HepG2 (cell line): ENCODE results near the gene DEPDC5. TPM values are rescaled to one million over a fixed set of nuclear protein-coding genes. Genes with fewer than 3 reads are reported as not detected.
A peak's percentile ranks its signal among the peaks of the same experiment; 100 is the strongest.

Experiments
- ADNP ChIP-seq: sonication (generic); formaldehyde crosslinking; IDR thresholded peaks from 2 replicates; pipeline ENCODE4 v1.4.0; 2020; ENCODE audit warnings: missing genetic modification reagents
- ARNTL ChIP-seq: sonication (generic); formaldehyde crosslinking; IDR thresholded peaks from 2 replicates; pipeline ENCODE4 v1.4.0; 2020; ENCODE audit warnings: mild to moderate bottlenecking, missing genetic modification reagents
- CENPT ChIP-seq: sonication (generic); formaldehyde crosslinking; IDR thresholded peaks from 2 replicates; pipeline ENCODE4 v1.8.0; 2022; ENCODE audit warnings: low read depth, mild to moderate bottlenecking, moderate library complexity, missing genetic modification reagents
- ERF ChIP-seq: IDR thresholded peaks from 2 replicates; pipeline ENCODE4 v1.6.1; 2018; ENCODE audit warnings: missing biosample characterization, missing genetic modification reagents
- FOXM1 ChIP-seq: sonication (generic); formaldehyde crosslinking; IDR thresholded peaks from 2 replicates; pipeline ENCODE4 v1.5.0; 2020; ENCODE audit warnings: missing genetic modification reagents
- GLI4 ChIP-seq: sonication (generic); formaldehyde crosslinking; IDR thresholded peaks from 2 replicates; pipeline ENCODE4 v1.5.1; 2020; ENCODE audit warnings: missing genetic modification reagents, mild to moderate bottlenecking, moderate library complexity, borderline replicate concordance
- GTF3A ChIP-seq: sonication (generic); formaldehyde crosslinking; conservative IDR thresholded peaks from 2 replicates; pipeline ENCODE4 v1.4.0; 2020; ENCODE audit warnings: mild to moderate bottlenecking, missing genetic modification reagents
- HOXD1 ChIP-seq: sonication (generic); formaldehyde crosslinking; IDR thresholded peaks from 2 replicates; pipeline ENCODE4 v1.5.0; 2020; ENCODE audit warnings: missing genetic modification reagents
- IRX3 ChIP-seq: sonication (generic); formaldehyde crosslinking; IDR thresholded peaks from 2 replicates; pipeline ENCODE4 v1.8.1; 2023; ENCODE audit warnings: mild to moderate bottlenecking, low read depth, missing genetic modification reagents, borderline replicate concordance
- KLF9 ChIP-seq: IDR thresholded peaks from 2 replicates; pipeline ENCODE4 v1.6.1; 2016; ENCODE audit warnings: low read depth
- NR2F1 ChIP-seq, 2 experiments: fragments of 450-650 bp in 1 of 2; formaldehyde crosslinking in 1 of 2; IDR thresholded peaks; 2 replicates each; pipeline versions ENCODE4 v1.5.0 to v1.6.1; 2016 to 2020; ENCODE audit warnings: mild to moderate bottlenecking in 1 of 2, missing compliant biosample characterization in 1 of 2, missing genetic modification reagents in 1 of 2, moderate library complexity in 1 of 2
- RCOR2 ChIP-seq: IDR thresholded peaks from 2 replicates; pipeline ENCODE4 v1.6.1; 2016; ENCODE audit warnings: missing biosample characterization, missing genetic modification reagents
- ZNF737 ChIP-seq: sonication (generic); formaldehyde crosslinking; IDR thresholded peaks from 2 replicates; pipeline ENCODE4 v1.5.0; 2020; ENCODE audit warnings: missing genetic modification reagents, mild to moderate bottlenecking, borderline replicate concordance
- polyA plus RNA-seq, 8 experiments: library from polyadenylated mRNA; depleted of rRNA in 3 of 8; stranded (reverse) in 7 of 8; unstranded in 1 of 8; fragments of >200 nt; fragmentation: Illumina TruSeq in 4 of 8; extraction: Trizol in 4 of 8; gene quantifications; 2 replicates each; pipeline versions ENCODE4 v1.2.1 to v1.2.3, GENCODE V29; 2011 to 2016; ENCODE audit warnings: low read depth in 4 of 8, missing spikeins in 1 of 8, mixed read lengths in 1 of 8; ENCODE audit not compliant: insufficient read depth in 1 of 8
- total RNA-seq, 5 experiments: library from RNA; depleted of rRNA; stranded (reverse); fragments of >200 nt; fragmentation: Illumina TruSeq; extraction: Trizol; gene quantifications; 2 replicates each; pipeline ENCODE4 v1.2.3, GENCODE V29; 2016; ENCODE audit warnings: low read depth in 1 of 5
- TF ChIP-seq, protein P1 (sequence below): sonication (generic); formaldehyde crosslinking; IDR thresholded peaks from 2 replicates; pipeline ENCODE4 v1.4.0; 2020; ENCODE audit warnings: low read depth, mild to moderate bottlenecking, missing genetic modification reagents
- TF ChIP-seq, protein P2 (sequence below): sonication (generic); formaldehyde crosslinking; IDR thresholded peaks from 2 replicates; pipeline ENCODE4 v1.5.0; 2020; ENCODE audit warnings: mild to moderate bottlenecking, missing genetic modification reagents
- TF ChIP-seq, protein P3 (sequence below): sonication (generic); formaldehyde crosslinking; IDR thresholded peaks from 2 replicates; pipeline ENCODE4 v1.4.0; 2020; ENCODE audit warnings: missing genetic modification reagents
- TF ChIP-seq, protein P4 (sequence below): sonication (generic); formaldehyde crosslinking; IDR thresholded peaks from 2 replicates; pipeline ENCODE4 v1.5.0; 2020; ENCODE audit warnings: missing genetic modification reagents
- TF ChIP-seq, protein P5 (sequence below): sonication (generic); formaldehyde crosslinking; IDR thresholded peaks from 2 replicates; pipeline ENCODE4 v1.4.0; 2020; ENCODE audit warnings: missing genetic modification reagents, mild to moderate bottlenecking, borderline replicate concordance
- TF ChIP-seq, protein P6 (sequence below): sonication (generic); formaldehyde crosslinking; IDR thresholded peaks from 2 replicates; pipeline ENCODE4 v1.8.0; 2023; ENCODE audit warnings: mild to moderate bottlenecking, missing genetic modification reagents

DEPDC5 gene
- total and polyA plus RNA-seq, 2 of the 13 experiments (the other 11 are each of a cell fraction or from before 2014, with no cell fraction given): 9.8 to 12.4 TPM

DNA sequence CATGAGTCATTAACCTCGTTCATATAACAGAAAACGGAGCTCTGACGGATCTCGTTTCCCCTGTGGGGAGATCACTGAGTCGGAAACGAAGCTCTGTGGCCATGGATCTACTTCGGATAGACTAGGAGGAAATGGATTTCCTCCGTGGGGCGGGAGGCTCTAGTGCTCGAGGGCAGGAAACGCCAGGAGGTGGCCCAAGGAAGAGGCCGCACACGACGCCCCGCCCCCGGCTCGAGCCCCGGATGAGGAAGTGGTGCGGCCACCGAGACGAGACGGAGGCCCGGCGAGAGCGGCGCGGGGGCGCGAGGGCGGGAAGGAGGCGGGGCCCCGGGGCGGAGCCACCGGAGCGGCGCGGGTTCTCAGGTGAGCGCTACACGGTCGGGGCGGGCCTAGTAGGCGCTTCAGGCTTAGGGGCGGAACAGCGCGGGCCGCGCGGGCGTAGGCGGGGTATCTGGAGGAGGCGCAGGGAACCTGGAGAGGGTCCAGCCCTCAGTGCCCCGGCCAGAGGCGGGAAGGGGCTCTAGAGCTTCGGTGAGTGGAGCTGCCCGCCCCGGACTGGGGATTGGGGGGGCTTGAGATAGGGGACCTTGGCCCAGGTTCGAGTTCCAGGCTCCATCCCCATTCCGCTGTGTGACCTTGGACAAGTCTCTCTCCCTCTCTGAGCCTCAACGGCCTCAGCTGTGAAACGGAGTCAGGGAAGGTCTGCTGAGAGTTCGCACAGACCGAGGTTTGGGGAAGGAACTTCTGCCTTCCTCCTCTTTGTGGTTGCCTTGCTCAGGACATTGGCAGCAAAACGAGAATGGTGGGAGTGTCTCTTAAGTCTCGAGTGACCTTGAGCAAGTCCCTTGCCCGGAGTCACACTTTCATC, at the start of gene DEPDC5 (continued):
- TF ChIP-seq, protein P1, sequence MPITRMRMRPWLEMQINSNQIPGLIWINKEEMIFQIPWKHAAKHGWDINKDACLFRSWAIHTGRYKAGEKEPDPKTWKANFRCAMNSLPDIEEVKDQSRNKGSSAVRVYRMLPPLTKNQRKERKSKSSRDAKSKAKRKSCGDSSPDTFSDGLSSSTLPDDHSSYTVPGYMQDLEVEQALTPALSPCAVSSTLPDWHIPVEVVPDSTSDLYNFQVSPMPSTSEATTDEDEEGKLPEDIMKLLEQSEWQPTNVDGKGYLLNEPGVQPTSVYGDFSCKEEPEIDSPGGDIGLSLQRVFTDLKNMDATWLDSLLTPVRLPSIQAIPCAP (CRISPR knock-in tag): no peak
- TF ChIP-seq RCOR2 (CRISPR knock-in tag) (peak; percentile 88), IRX3 (CRISPR knock-in tag) (no peak), ADNP (CRISPR knock-in tag) (peak; percentile 88), ERF (peak; percentile 51; the same call in 1 of the 2 replicates), NR2F1 (CRISPR knock-in tag; IDR thresholded peaks at IDR 0.05) (peak in 1 of 2 experiments; percentile 9; a peak in 1 of 4 replicates), ARNTL (CRISPR knock-in tag) (no peak), FOXM1 (CRISPR knock-in tag) (no peak), ZNF737 (CRISPR knock-in tag) (no peak), HOXD1 (CRISPR knock-in tag) (no peak), GTF3A (no peak), KLF9 (CRISPR knock-in tag) (no peak), CENPT (CRISPR knock-in tag) (no peak), GLI4 (CRISPR knock-in tag) (no peak)
- TF ChIP-seq, protein P2, sequence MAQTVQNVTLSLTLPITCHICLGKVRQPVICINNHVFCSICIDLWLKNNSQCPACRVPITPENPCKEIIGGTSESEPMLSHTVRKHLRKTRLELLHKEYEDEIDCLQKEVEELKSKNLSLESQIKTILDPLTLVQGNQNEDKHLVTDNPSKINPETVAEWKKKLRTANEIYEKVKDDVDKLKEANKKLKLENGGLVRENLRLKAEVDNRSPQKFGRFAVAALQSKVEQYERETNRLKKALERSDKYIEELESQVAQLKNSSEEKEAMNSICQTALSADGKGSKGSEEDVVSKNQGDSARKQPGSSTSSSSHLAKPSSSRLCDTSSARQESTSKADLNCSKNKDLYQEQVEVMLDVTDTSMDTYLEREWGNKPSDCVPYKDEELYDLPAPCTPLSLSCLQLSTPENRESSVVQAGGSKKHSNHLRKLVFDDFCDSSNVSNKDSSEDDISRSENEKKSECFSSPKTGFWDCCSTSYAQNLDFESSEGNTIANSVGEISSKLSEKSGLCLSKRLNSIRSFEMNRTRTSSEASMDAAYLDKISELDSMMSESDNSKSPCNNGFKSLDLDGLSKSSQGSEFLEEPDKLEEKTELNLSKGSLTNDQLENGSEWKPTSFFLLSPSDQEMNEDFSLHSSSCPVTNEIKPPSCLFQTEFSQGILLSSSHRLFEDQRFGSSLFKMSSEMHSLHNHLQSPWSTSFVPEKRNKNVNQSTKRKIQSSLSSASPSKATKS (CRISPR knock-in tag): peak; percentile 87
- TF ChIP-seq, protein P3, sequence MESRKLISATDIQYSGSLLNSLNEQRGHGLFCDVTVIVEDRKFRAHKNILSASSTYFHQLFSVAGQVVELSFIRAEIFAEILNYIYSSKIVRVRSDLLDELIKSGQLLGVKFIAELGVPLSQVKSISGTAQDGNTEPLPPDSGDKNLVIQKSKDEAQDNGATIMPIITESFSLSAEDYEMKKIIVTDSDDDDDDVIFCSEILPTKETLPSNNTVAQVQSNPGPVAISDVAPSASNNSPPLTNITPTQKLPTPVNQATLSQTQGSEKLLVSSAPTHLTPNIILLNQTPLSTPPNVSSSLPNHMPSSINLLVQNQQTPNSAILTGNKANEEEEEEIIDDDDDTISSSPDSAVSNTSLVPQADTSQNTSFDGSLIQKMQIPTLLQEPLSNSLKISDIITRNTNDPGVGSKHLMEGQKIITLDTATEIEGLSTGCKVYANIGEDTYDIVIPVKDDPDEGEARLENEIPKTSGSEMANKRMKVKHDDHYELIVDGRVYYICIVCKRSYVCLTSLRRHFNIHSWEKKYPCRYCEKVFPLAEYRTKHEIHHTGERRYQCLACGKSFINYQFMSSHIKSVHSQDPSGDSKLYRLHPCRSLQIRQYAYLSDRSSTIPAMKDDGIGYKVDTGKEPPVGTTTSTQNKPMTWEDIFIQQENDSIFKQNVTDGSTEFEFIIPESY (CRISPR knock-in tag): no peak
- TF ChIP-seq, protein P4, sequence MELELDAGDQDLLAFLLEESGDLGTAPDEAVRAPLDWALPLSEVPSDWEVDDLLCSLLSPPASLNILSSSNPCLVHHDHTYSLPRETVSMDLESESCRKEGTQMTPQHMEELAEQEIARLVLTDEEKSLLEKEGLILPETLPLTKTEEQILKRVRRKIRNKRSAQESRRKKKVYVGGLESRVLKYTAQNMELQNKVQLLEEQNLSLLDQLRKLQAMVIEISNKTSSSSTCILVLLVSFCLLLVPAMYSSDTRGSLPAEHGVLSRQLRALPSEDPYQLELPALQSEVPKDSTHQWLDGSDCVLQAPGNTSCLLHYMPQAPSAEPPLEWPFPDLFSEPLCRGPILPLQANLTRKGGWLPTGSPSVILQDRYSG (CRISPR knock-in tag): no peak
- TF ChIP-seq, protein P5, sequence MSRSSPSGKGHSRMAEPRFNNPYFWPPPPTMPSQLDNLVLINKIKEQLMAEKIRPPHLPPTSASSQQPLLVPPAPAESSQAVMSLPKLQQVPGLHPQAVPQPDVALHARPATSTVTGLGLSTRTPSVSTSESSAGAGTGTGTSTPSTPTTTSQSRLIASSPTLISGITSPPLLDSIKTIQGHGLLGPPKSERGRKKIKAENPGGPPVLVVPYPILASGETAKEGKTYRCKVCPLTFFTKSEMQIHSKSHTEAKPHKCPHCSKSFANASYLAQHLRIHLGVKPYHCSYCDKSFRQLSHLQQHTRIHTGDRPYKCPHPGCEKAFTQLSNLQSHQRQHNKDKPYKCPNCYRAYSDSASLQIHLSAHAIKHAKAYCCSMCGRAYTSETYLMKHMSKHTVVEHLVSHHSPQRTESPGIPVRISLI (CRISPR knock-in tag): no peak
- TF ChIP-seq, protein P6, sequence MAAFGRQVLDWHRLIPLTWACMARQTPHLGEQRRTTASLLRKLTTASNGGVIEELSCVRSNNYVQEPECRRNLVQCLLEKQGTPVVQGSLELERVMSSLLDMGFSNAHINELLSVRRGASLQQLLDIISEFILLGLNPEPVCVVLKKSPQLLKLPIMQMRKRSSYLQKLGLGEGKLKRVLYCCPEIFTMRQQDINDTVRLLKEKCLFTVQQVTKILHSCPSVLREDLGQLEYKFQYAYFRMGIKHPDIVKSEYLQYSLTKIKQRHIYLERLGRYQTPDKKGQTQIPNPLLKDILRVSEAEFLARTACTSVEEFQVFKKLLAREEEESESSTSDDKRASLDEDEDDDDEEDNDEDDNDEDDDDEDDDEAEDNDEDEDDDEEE (CRISPR knock-in tag): no peak; the same call in none of the 2 replicates
